WTC11 (cell line): ENCODE data around the gene STK32A. TPM values are rescaled to one million over a fixed set of nuclear protein-coding genes. Genes with fewer than 3 reads are reported as not detected.

ENCODE experiments used
- ATAC-seq: fragments of 200-7000 bp; cut with Tn5 transposase; 2 replicates; pipeline ENCODE4 v1.10.0; 2021; ENCODE audit warnings: mild to moderate bottlenecking, moderate library complexity
- CTCF ChIA-PET: fragments of 300-600 bp; sonication (Branson Sonifier 250); formaldehyde crosslinking; loops from one replicate; lab custom pipeline; 2021; ENCODE audit warnings: antibody characterized with exemption; lab: Charles Lee
- POLR2A ChIA-PET: fragments of 350-600 bp; sonication (Branson Sonifier 250); formaldehyde crosslinking; loops from one replicate; lab custom pipeline; 2021; ENCODE audit warnings: antibody characterized with exemption; lab: Charles Lee
- DNase-seq: peaks from one replicate; pipeline ENCODE4 v3.0.0; 2021; ENCODE audit warnings: low spot score
- H3K27ac Mint-ChIP-seq: 2 replicates; pipeline ENCODE4 v1.8.0; 2021; ENCODE audit warnings: mixed read lengths
- H3K27me3 Mint-ChIP-seq: 2 replicates; pipeline ENCODE4 v1.8.0; 2021; ENCODE audit warnings: low read depth, mild to moderate bottlenecking, moderate library complexity, mixed read lengths
- H3K36me3 Mint-ChIP-seq: 2 replicates; pipeline ENCODE4 v1.8.0; 2021; ENCODE audit warnings: mixed read lengths
- H3K4me1 Mint-ChIP-seq: 2 replicates; pipeline ENCODE4 v1.8.0; 2022; ENCODE audit warnings: mixed read lengths
- H3K4me3 Mint-ChIP-seq: 2 replicates; pipeline ENCODE4 v1.8.0; 2021; ENCODE audit warnings: mild to moderate bottlenecking, moderate library complexity, mixed read lengths
- H3K9me3 Mint-ChIP-seq: 2 replicates; pipeline ENCODE4 v1.8.0; 2021; ENCODE audit warnings: mixed read lengths
- CBFB ChIP-seq: sonication (generic); formaldehyde crosslinking; IDR thresholded peaks from 2 replicates; pipeline ENCODE4 v1.8.1; 2022; ENCODE audit warnings: mild to moderate bottlenecking, low read depth, missing genetic modification reagents
- CDX4 ChIP-seq: fragments of 250-450 bp; sonication (Bioruptor Pico); IDR thresholded peaks from 2 replicates; pipeline ENCODE4 v1.9.0; 2021; ENCODE audit warnings: moderate library complexity, mild to moderate bottlenecking, inconsistent platforms, borderline replicate concordance
- E2F1 ChIP-seq: sonication (generic); formaldehyde crosslinking; IDR thresholded peaks from 2 replicates; pipeline ENCODE4 v1.8.0; 2022; ENCODE audit warnings: mild to moderate bottlenecking, missing genetic modification reagents
- E2F4 ChIP-seq: sonication (generic); formaldehyde crosslinking; IDR thresholded peaks from 2 replicates; pipeline ENCODE4 v1.8.1; 2022; ENCODE audit warnings: low read depth, mild to moderate bottlenecking, moderate library complexity, missing genetic modification reagents, borderline replicate concordance
- EMX1 ChIP-seq: fragments of 250-450 bp; sonication (Bioruptor Pico); IDR thresholded peaks from 2 replicates; pipeline ENCODE4 v1.8.0; 2021; ENCODE audit warnings: mild to moderate bottlenecking
- ETV6 ChIP-seq: sonication (generic); formaldehyde crosslinking; IDR thresholded peaks from 2 replicates; pipeline ENCODE4 v1.8.1; 2022; ENCODE audit warnings: mild to moderate bottlenecking, missing genetic modification reagents
- FOXJ3 ChIP-seq: sonication (generic); formaldehyde crosslinking; IDR thresholded peaks from 2 replicates; pipeline ENCODE4 v1.9.0; 2021; ENCODE audit warnings: missing genetic modification reagents, mild to moderate bottlenecking, borderline replicate concordance
- FOXP1 ChIP-seq: sonication (generic); formaldehyde crosslinking; IDR thresholded peaks from 2 replicates; pipeline ENCODE4 v1.8.0; 2022; ENCODE audit warnings: missing genetic modification reagents, mild to moderate bottlenecking, moderate library complexity, borderline replicate concordance
- GRHL2 ChIP-seq: fragments of 250-450 bp; sonication (Bioruptor Pico); IDR thresholded peaks from 2 replicates; pipeline ENCODE4 v1.8.0; 2022; ENCODE audit warnings: mild to moderate bottlenecking, moderate library complexity; ENCODE audit not compliant: insufficient replicate concordance, severe bottlenecking
- HMGXB4 ChIP-seq: sonication (generic); formaldehyde crosslinking; IDR thresholded peaks from 2 replicates; pipeline ENCODE4 v1.8.1; 2023; ENCODE audit warnings: mild to moderate bottlenecking, moderate library complexity, missing genetic modification reagents
- IRF1 ChIP-seq: sonication (generic); formaldehyde crosslinking; IDR thresholded peaks from 2 replicates; pipeline ENCODE4 v1.8.0; 2023; ENCODE audit warnings: missing genetic modification reagents
- NFATC4 ChIP-seq: fragments of 250-450 bp; sonication (Bioruptor Pico); IDR thresholded peaks from 2 replicates; pipeline ENCODE4 v1.9.0; 2021; ENCODE audit warnings: mild to moderate bottlenecking
- NR3C1 ChIP-seq: sonication (generic); formaldehyde crosslinking; conservative IDR thresholded peaks from 2 replicates; pipeline ENCODE4 v1.8.1; 2023; ENCODE audit warnings: low read depth, mild to moderate bottlenecking, missing genetic modification reagents
- OVOL2 ChIP-seq: fragments of 250-450 bp; sonication (Bioruptor Pico); IDR thresholded peaks from 2 replicates; pipeline ENCODE4 v1.9.0; 2021; ENCODE audit warnings: mild to moderate bottlenecking, borderline replicate concordance
- TEAD4 ChIP-seq: sonication (generic); formaldehyde crosslinking; IDR thresholded peaks from 2 replicates; pipeline ENCODE4 v1.8.0; 2022; ENCODE audit warnings: mild to moderate bottlenecking, missing genetic modification reagents
- USF1 ChIP-seq: sonication (generic); formaldehyde crosslinking; IDR thresholded peaks from 2 replicates; pipeline ENCODE4 v1.8.0; 2022; ENCODE audit warnings: mild to moderate bottlenecking, missing genetic modification reagents
- ZMAT4 ChIP-seq: fragments of 250-450 bp; sonication (Bioruptor Pico); IDR thresholded peaks from 2 replicates; pipeline ENCODE4 v1.9.0; 2021; ENCODE audit warnings: mild to moderate bottlenecking
- ZNF219 ChIP-seq: sonication (generic); formaldehyde crosslinking; IDR thresholded peaks from 2 replicates; pipeline ENCODE4 v1.8.0; 2023; ENCODE audit warnings: missing genetic modification reagents, mild to moderate bottlenecking, borderline replicate concordance
- ZNF396 ChIP-seq: fragments of 250-450 bp; sonication (Bioruptor Pico); IDR thresholded peaks from 2 replicates; pipeline ENCODE4 v1.8.0; 2021; ENCODE audit warnings: mild to moderate bottlenecking, moderate library complexity, borderline replicate concordance
- total RNA-seq: library from RNA; stranded (reverse); gene quantifications from 3 replicates; pipeline ENCODE4 v1.2.3, GENCODE V29; 2021

STK32A gene
- total RNA-seq, 1 experiment from 2014 or later: 1.7 TPM

GRCh38 chr5:147340941-147341340 is 106.1 kb downstream of the STK32A start (continued):
- TF ChIP-seq ZNF219: no peak
- no peak for TF ChIP-seq HMGXB4 (CRISPR knock-in tag)
- no peak for TF ChIP-seq CDX4 (CRISPR knock-in tag)
- no peak for TF ChIP-seq FOXJ3 (CRISPR knock-in tag)
- TF ChIP-seq USF1 (CRISPR knock-in tag): no peak
- TF ChIP-seq ETV6 (CRISPR knock-in tag): no peak
- TF ChIP-seq E2F4 (CRISPR knock-in tag): no peak
- no peak for TF ChIP-seq GRHL2 (CRISPR knock-in tag)
- no peak for TF ChIP-seq NFATC4 (CRISPR knock-in tag)
- no peak for TF ChIP-seq OVOL2 (CRISPR knock-in tag)
- TF ChIP-seq EMX1 (CRISPR knock-in tag): no peak
- no peak for TF ChIP-seq CBFB (CRISPR knock-in tag)
- TF ChIP-seq E2F1 (CRISPR knock-in tag): no peak
- TF ChIP-seq ZMAT4 (CRISPR knock-in tag): no peak

GRCh38 chr5:147341345-147341744 is 106.5 kb downstream of the STK32A start:
- Mint-ChIP-seq H3K4me3 (no peak overlapping the region), H3K27me3 (0 out of 2 replicates have a peak, but pooled peaks cover 2% of the 10 kb centered on the region), H3K4me1 (peaks cover 15% of the 10 kb centered on the region), H3K27ac (no peak overlapping the region), H3K9me3 (peaks cover 23% of the 10 kb centered on the region), H3K36me3 (peaks cover 18% of the 10 kb centered on the region)
- ChIA-PET CTCF (interaction anchor here (0.8 to 1.5 kb wide), 3 partner anchors 28 to 237 kb away, joined by 3 read pairs; no protein-coding TSS in a partner anchor), POLR2A (no interaction called here)
- ATAC-seq (no peak), DNase-seq (no peak)
- TF ChIP-seq CDX4 (CRISPR knock-in tag) (no peak), ZNF219 (no peak), FOXP1 (CRISPR knock-in tag) (no peak), ZNF396 (CRISPR knock-in tag) (no peak), CBFB (CRISPR knock-in tag) (no peak), NR3C1 (CRISPR knock-in tag) (no peak), IRF1 (CRISPR knock-in tag) (no peak), TEAD4 (CRISPR knock-in tag) (no peak)
